Kidney (tissue), 14 donors: ENCODE measurements around the gene TEX29. TPM values are rescaled to one million over a fixed set of nuclear protein-coding genes. Genes with fewer than 3 reads are reported as not detected.
A peak's percentile ranks its signal among the peaks of the same experiment; 100 is the strongest.

Experiments used
- DNase-seq, 5 donors: peaks; one replicate each; pipeline ENCODE4 v3.0.0-alpha.2; 2013 to 2020
- FAIRE-seq: peaks from 2 replicates; lab custom pipeline; 2012; peaks lifted over from hg19 to GRCh38; lab: Jason Lieb, UNC
- H3K27ac ChIP-seq, 2 donors: one replicate each; pipeline ENCODE4 v1.7.0; 2013; ENCODE audit warnings: low read depth in 2 of 2, low read length in 2 of 2, inconsistent platforms in 1 of 2
- H3K27me3 ChIP-seq: one replicate; pipeline ENCODE4 v1.7.1; 2013; ENCODE audit warnings: low read length, inconsistent platforms; ENCODE audit not compliant: control insufficient read depth, insufficient read depth
- H3K36me3 ChIP-seq, 3 donors: one replicate each; pipeline versions ENCODE4 v1.7.0 to v1.7.1; 2013; ENCODE audit warnings: low read length in 3 of 3, control low read depth in 1 of 3, inconsistent platforms in 1 of 3; ENCODE audit not compliant: insufficient read depth in 3 of 3, control insufficient read depth in 2 of 3
- H3K4me1 ChIP-seq, 3 donors: one replicate each; pipeline versions ENCODE4 v1.7.0 to v1.7.1; 2013; ENCODE audit warnings: low read length in 3 of 3, inconsistent platforms in 1 of 3, low read depth in 1 of 3; ENCODE audit not compliant: control insufficient read depth in 2 of 3, insufficient read depth in 2 of 3
- H3K4me3 ChIP-seq, 3 donors: one replicate each; pipeline versions ENCODE4 v1.7.0 to v1.8.1; 2013; ENCODE audit warnings: low read length in 3 of 3, control low read depth in 1 of 3, inconsistent platforms in 1 of 3
- H3K9ac ChIP-seq, 3 donors: one replicate each; pipeline versions ENCODE4 v1.7.0 to v1.7.1; 2013; ENCODE audit warnings: low read length in 3 of 3, control low read depth in 1 of 3, inconsistent platforms in 1 of 3
- H3K9me3 ChIP-seq, 3 donors: one replicate each; pipeline versions ENCODE4 v1.7.0 to v1.7.1; 2013; ENCODE audit warnings: low read length in 3 of 3, control low read depth in 1 of 3, inconsistent platforms in 1 of 3; ENCODE audit not compliant: control insufficient read depth in 2 of 3, insufficient read depth in 1 of 3
- CTCF ChIP-seq: IDR thresholded peaks from 3 replicates; pipeline ENCODE4 v1.5.1; 2012; ENCODE audit warnings: mild to moderate bottlenecking, moderate library complexity, borderline replicate concordance; ENCODE audit not compliant: insufficient read depth; ENCODE audit errors: extremely low read depth
- intact Hi-C: fragments of 100-400 bp; cut with DNase I; formaldehyde crosslinking; loops from one replicate; pipeline ENCODE4 v1.11.1; 2022
- polyA plus RNA-seq: library from polyadenylated mRNA; stranded (reverse); fragments of 350-450 nt; fragmentation: Illumina TruSeq; extraction: RNeasy Lipid Tissue Mini Kit (QIAGEN cat#74804); gene quantifications from one replicate; pipeline ENCODE4 v1.2.3, GENCODE V29; 2014; ENCODE audit warnings: low read depth, low replicate concordance; ENCODE audit not compliant: insufficient read depth
- total RNA-seq: library from RNA; stranded (reverse); fragmentation: NEBNext Ultra II Directional; extraction: Animal tissue kit (Norgen Biotek cat#: 25700); gene quantifications from one replicate; pipeline ENCODE4 v1.2.1, GENCODE V29; 2021
- donor health status: control.
- donor health status: control.
- donor health status: control.
- donor health status: control.
- donor health status: control.
- donor health status: DM: yes; HTN: yes; CAD: no.
- donor health status: Normal renal cell carcinoma (clear cell type).

TEX29 gene
- total and polyA plus RNA-seq, 2 donors from 2014 or later = not detected

- H3K4me3 ChIP-seq = no peak overlapping the region
- no peaks in the 10 kb centered on the region for H3K4me1 ChIP-seq
- intact Hi-C loops = no loop called here
- no peak overlapping the region for H3K9ac ChIP-seq
- no peaks in the 10 kb centered on the region for H3K27me3 ChIP-seq
- H3K36me3 ChIP-seq = no peaks in the 10 kb centered on the region
- no peaks in the 10 kb centered on the region for H3K9me3 ChIP-seq
- DNase-seq (peak in 1 of 5 donors; percentile 32), FAIRE-seq (no peak)
- TF ChIP-seq CTCF = no peak
- no peak overlapping the region for H3K27ac ChIP-seq
These were observed 4.3 kb downstream of the TEX29 start for GRCh38 chr13:111324736-111325135.

- FAIRE-seq = no peak
- Histone ChIP-seq H3K4me1 (no peaks in the 10 kb centered on the region), H3K4me3 (no peak overlapping the region), H3K36me3 (no peaks in the 10 kb centered on the region), H3K27ac (no peak overlapping the region), H3K9ac (no peak overlapping the region), H3K9me3 (no peaks in the 10 kb centered on the region), H3K27me3 (no peaks in the 10 kb centered on the region)
- intact Hi-C loops = no loop called here
- no peak for TF ChIP-seq CTCF
- DNase-seq = peak in 1 of 5 donors; percentile 64
These were observed 4.9 kb downstream of the TEX29 start for GRCh38 chr13:111325146-111325890.

- intact Hi-C loops = no loop called here
- Histone ChIP-seq H3K27me3 (no peaks in the 10 kb centered on the region), H3K4me1 (no peaks in the 10 kb centered on the region), H3K9ac (no peak overlapping the region), H3K4me3 (no peak overlapping the region), H3K27ac (no peak overlapping the region), H3K36me3 (no peaks in the 10 kb centered on the region), H3K9me3 (no peaks in the 10 kb centered on the region)
- FAIRE-seq (no peak), DNase-seq (peak in 1 of 5 donors; percentile 57)
- no peak for TF ChIP-seq CTCF
These were observed 5.6 kb downstream of the TEX29 start for GRCh38 chr13:111325941-111326620.
